Prostate gland (tissue), 2 donors: ENCODE data around the gene XPNPEP2.

ENCODE experiments used
- POLR2A ChIP-seq: fragments of 450-650 bp; IDR thresholded peaks from one replicate; pipeline ENCODE4 v1.6.1; 2016; ENCODE audit warnings: antibody characterized with exemption, mild to moderate bottlenecking
- POLR2AphosphoS5 ChIP-seq: sonication (generic); formaldehyde crosslinking; IDR thresholded peaks from one replicate; pipeline ENCODE4 v1.6.1; 2017; ENCODE audit warnings: antibody characterized with exemption
- TF ChIP-seq, protein P1 (sequence below), 4 experiments: fragments of 200-600 bp in 2 of 4; fragments of 450-650 bp in 2 of 4; sonication (generic) in 2 of 4; IDR thresholded peaks; 1 replicate in 3 of 4; 2 replicates in 1 of 4; pipeline ENCODE4 v1.5.1; 2016 to 2019; ENCODE audit warnings: antibody characterized with exemption in 4 of 4, mild to moderate bottlenecking in 2 of 4, moderate library complexity in 2 of 4

DNA sequence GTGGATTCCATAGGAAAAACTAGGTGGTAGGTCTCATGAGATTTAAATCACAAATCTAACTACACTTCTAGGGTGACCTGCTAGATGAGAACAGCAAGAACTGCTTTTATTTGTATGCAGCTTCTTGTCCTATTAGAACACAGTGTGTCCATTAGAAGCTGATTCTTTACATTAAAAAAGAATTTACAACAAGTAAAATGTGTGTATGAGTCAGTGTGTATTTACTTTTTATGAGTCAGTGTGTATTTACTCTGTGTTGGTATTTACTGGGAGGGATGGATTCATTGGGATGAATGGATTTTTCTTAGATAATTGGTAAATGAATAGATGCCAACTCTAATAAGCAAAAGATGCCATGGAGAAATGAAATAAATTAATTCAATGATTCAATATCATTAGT lies 40.6 kb upstream of the XPNPEP2 start:
- TF ChIP-seq, protein P1, sequence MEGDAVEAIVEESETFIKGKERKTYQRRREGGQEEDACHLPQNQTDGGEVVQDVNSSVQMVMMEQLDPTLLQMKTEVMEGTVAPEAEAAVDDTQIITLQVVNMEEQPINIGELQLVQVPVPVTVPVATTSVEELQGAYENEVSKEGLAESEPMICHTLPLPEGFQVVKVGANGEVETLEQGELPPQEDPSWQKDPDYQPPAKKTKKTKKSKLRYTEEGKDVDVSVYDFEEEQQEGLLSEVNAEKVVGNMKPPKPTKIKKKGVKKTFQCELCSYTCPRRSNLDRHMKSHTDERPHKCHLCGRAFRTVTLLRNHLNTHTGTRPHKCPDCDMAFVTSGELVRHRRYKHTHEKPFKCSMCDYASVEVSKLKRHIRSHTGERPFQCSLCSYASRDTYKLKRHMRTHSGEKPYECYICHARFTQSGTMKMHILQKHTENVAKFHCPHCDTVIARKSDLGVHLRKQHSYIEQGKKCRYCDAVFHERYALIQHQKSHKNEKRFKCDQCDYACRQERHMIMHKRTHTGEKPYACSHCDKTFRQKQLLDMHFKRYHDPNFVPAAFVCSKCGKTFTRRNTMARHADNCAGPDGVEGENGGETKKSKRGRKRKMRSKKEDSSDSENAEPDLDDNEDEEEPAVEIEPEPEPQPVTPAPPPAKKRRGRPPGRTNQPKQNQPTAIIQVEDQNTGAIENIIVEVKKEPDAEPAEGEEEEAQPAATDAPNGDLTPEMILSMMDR (IDR thresholded peaks at IDR 0.05) = no peak
- TF ChIP-seq POLR2A (no peak), POLR2AphosphoS5 (no peak)
